ENCODE data around the gene LRRFIP1. TPM values are rescaled to one million over a fixed set of nuclear protein-coding genes. Genes with fewer than 3 reads are reported as not detected.

Gene LRRFIP1
- polyA plus RNA-seq, 1 of the 3 experiments (the other 2 are of a cell fraction), result 47.3 TPM

GRCh38 chr2:237631801-237632585 is 4.6 kb downstream of the LRRFIP1 start (continued):
- TF ChIP-seq MAX (IDR thresholded peaks at IDR 0.05; ENCODE audit: low read depth) (no peak), CHD2 (IDR thresholded peaks at IDR 0.05; ENCODE audit: low read length, partially characterized antibody) (no peak), EP300 (IDR thresholded peaks at IDR 0.05; ENCODE audit: borderline replicate concordance in 1 of 2, low read depth in 1 of 2, low read length in 1 of 2) (no peak)

- ChIA-PET CTCF (interaction anchor here (0.9 to 1.4 kb wide), 2 partner anchors 10 to 40 kb away, joined by 3 to 4 read pairs; no protein-coding TSS in a partner anchor), POLR2A (no interaction called here)
- no peak overlapping the region for H2AFZ ChIP-seq (ENCODE audit: low read depth)
- peaks cover 13 to 18% of the 10 kb centered on the region in 2 experiments for H3K36me3 ChIP-seq (replicated peaks in 1 of 2; ENCODE audit: control insufficient read depth in 1 of 2, insufficient read depth in 2 of 2, low read length in 1 of 2)
- peaks cover 8 to 11% of the 10 kb centered on the region in 2 experiments for H3K4me1 ChIP-seq (ENCODE audit: control insufficient read depth in 1 of 2, insufficient read depth in 2 of 2, low read depth in 1 of 2, low read length in 1 of 2)
- H3K9me3 ChIP-seq, result 0 out of 2 replicates have a peak, but pooled peaks cover 4% of the 10 kb centered on the region
- no peak overlapping the region for H3K9ac ChIP-seq
- peaks cover 97% of the 10 kb centered on the region for H3K79me2 ChIP-seq (ENCODE audit: insufficient read depth)
- H3K4me3 ChIP-seq (ENCODE audit: low read depth in 2 of 2, low read length in 1 of 2), result no peak overlapping the region
- peaks cover 10% of the 10 kb centered on the region; the same call in 1 of the 2 replicates for H4K20me1 ChIP-seq (ENCODE audit: insufficient read depth)
- no peaks in the 10 kb centered on the region for H3K27me3 ChIP-seq (ENCODE audit: insufficient read depth)
- no peak overlapping the region for H3K4me2 ChIP-seq
- no peaks in the 10 kb centered on the region for H3F3A ChIP-seq (replicated peaks; ENCODE audit: insufficient read depth)
- TF ChIP-seq ELF1 (IDR thresholded peaks at IDR 0.05), result no peak
- no peak for TF ChIP-seq EZH2phosphoT487 (IDR thresholded peaks at IDR 0.05; ENCODE audit: borderline replicate concordance, low read depth)
- no peak for TF ChIP-seq JUND (IDR thresholded peaks at IDR 0.05)
- no peak for TF ChIP-seq RCOR1 (IDR thresholded peaks at IDR 0.05; ENCODE audit: low read length)
- no peak for TF ChIP-seq POLR2AphosphoS5 (IDR thresholded peaks at IDR 0.05; ENCODE audit: low read depth, low read length)
- TF ChIP-seq MAX (IDR thresholded peaks at IDR 0.05; ENCODE audit: low read depth), result no peak
- no peak for TF ChIP-seq MEF2A (IDR thresholded peaks at IDR 0.05; ENCODE audit: borderline replicate concordance, low read depth)
- TF ChIP-seq NFIC (IDR thresholded peaks at IDR 0.05; ENCODE audit: borderline replicate concordance), result no peak
- no peak for TF ChIP-seq NRF1 (IDR thresholded peaks at IDR 0.05; ENCODE audit: low read depth, low read length)
- TF ChIP-seq GABPA (IDR thresholded peaks at IDR 0.05; ENCODE audit: low read depth), result no peak
- TF ChIP-seq SMC3 (IDR thresholded peaks at IDR 0.05; ENCODE audit: low read depth, low read length), result no peak
- no peak for TF ChIP-seq GATA2 (CRISPR knock-in tag; IDR thresholded peaks at IDR 0.05)
- DNase-seq, result no peak
- no peak overlapping the region for H3K27ac ChIP-seq (ENCODE audit: low read depth in 2 of 2, low read length in 1 of 2)
- H3K9me2 ChIP-seq, result no peaks in the 10 kb centered on the region
- 92% methylated on average over 5 of the region's 10 CpGs for WGBS (ENCODE audit: low lambda C conversion rate)
Measured at GRCh38 chr2:237633061-237633561, 5.7 kb downstream of the LRRFIP1 start.

- H3K9me3 ChIP-seq, result 0 out of 2 replicates have a peak, but pooled peaks cover 4% of the 10 kb centered on the region
- no peaks in the 10 kb centered on the region for H3F3A ChIP-seq (replicated peaks; ENCODE audit: insufficient read depth)
- no peaks in the 10 kb centered on the region; a peak in 2 of 4 replicates for H3K4me1 ChIP-seq (ENCODE audit: control insufficient read depth in 1 of 2, insufficient read depth in 2 of 2, low read depth in 1 of 2, low read length in 1 of 2)
- peaks cover 94% of the 10 kb centered on the region for H3K79me2 ChIP-seq (ENCODE audit: insufficient read depth)
- H2AFZ ChIP-seq (ENCODE audit: low read depth), result no peak overlapping the region
- H3K9ac ChIP-seq, result no peak overlapping the region
- DNase-seq, result no peak
- H4K20me1 ChIP-seq (ENCODE audit: insufficient read depth), result no peaks in the 10 kb centered on the region
- H3K27ac ChIP-seq (ENCODE audit: low read depth in 2 of 2, low read length in 1 of 2), result no peak overlapping the region
- peaks cover 8 to 23% of the 10 kb centered on the region in 2 experiments for H3K36me3 ChIP-seq (replicated peaks in 1 of 2; ENCODE audit: control insufficient read depth in 1 of 2, insufficient read depth in 2 of 2, low read length in 1 of 2)
- ChIA-PET POLR2A (no interaction called here), CTCF (no interaction called here)
- no peaks in the 10 kb centered on the region for H3K9me2 ChIP-seq
- 100% methylated on average over 1 of the region's 1 CpG for WGBS (ENCODE audit: low lambda C conversion rate)
- H3K27me3 ChIP-seq (ENCODE audit: insufficient read depth), result no peaks in the 10 kb centered on the region
- no peak overlapping the region for H3K4me3 ChIP-seq (ENCODE audit: low read depth in 2 of 2, low read length in 1 of 2)
- no peak overlapping the region for H3K4me2 ChIP-seq
- no peak for TF ChIP-seq CTCF (IDR thresholded peaks at IDR 0.05)
Measured at GRCh38 chr2:237636578-237636977, 9.2 kb downstream of the LRRFIP1 start.

Data from SK-N-SH (cell line).